VCaP (cell line): ENCODE results near the gene TIMELESS.

Source experiments
- H3K27ac ChIP-seq: fragments of 450-650 bp; 2 replicates; pipeline ENCODE4 v1.5.1; 2017
- CTCF ChIP-seq: fragments of 450-650 bp; conservative IDR thresholded peaks from 2 replicates; pipeline ENCODE4 v1.5.1; 2017; ENCODE audit warnings: mild to moderate bottlenecking, moderate library complexity

TIMELESS gene

GRCh38 chr12:56474389-56474788 lies 25.2 kb upstream of the TIMELESS start:
- no peak overlapping the region for H3K27ac ChIP-seq
- TF ChIP-seq CTCF: no peak

- no peak for TF ChIP-seq CTCF
- H3K27ac ChIP-seq: peak overlapping the region; percentile 97
Measured at GRCh38 chr12:56469007-56469930, 20.0 kb upstream of the TIMELESS start.

DNA sequence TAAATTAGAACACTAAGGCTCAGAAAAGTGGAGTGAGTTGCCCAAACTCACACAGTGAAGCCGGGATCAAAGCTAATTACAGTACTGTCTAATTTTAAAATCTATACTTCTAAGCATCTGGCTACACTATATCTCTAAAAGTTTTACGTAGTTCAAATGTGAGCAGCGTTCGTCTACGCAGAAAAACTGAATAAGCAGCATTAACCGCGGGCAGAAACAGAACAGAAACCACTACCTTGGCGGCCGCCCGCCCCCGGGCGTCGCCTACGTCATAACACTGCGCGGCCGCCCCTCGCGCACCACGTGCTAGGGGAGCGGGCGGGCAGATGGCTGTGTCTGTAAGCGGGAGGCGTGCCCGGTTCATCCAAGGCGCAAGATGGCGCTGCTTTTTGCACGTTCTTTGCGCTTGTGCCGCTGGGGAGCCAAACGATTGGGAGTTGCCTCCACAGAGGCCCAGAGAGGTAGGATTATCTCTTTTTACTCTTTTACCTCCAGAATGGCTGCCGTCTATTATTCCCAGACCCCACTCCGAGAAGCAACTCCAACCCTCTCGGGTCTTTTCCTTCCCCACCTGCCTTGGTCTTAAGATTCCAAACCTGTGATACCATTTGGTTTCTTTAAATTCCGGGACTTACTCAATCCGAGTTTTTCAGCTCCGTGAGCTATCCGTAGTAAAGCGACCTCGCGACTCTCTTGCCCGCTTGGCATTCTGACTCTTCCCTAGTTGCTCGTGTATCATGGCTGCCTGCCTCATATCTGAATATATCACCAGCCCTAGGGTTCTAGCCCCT lies 19.2 kb upstream of the TIMELESS start, which contains the start of gene SPRYD4:
Gene SPRYD4 (plus strand): TSS at position 363 of the 791 bp plus-strand sequence. CDS start 14 bp downstream, at position 377.
- H3K27ac ChIP-seq: peak within 1 kb of the TSS; percentile 97
- TF ChIP-seq CTCF: peak; percentile 66

DNA sequence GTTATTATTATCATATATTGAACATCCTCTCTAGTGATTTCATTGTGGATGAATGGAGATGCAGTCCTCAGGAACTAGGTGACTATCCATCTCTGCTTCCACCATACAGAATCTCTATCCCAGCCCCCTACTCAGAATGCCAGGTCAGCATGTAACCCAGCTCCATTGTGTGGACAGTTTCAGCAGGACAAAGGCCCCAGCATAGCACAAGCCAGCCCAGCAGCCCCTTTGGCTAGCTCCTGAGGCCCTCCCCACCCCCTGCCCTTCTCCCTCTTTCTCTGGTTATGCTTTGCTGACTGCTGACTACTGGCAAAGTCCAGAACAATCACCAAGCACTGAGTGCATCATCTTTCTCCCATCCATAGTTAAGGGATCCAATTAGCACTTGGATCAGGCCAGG lies 13.3 kb upstream of the TIMELESS start:
- TF ChIP-seq CTCF: no peak
- no peak overlapping the region for H3K27ac ChIP-seq

DNA sequence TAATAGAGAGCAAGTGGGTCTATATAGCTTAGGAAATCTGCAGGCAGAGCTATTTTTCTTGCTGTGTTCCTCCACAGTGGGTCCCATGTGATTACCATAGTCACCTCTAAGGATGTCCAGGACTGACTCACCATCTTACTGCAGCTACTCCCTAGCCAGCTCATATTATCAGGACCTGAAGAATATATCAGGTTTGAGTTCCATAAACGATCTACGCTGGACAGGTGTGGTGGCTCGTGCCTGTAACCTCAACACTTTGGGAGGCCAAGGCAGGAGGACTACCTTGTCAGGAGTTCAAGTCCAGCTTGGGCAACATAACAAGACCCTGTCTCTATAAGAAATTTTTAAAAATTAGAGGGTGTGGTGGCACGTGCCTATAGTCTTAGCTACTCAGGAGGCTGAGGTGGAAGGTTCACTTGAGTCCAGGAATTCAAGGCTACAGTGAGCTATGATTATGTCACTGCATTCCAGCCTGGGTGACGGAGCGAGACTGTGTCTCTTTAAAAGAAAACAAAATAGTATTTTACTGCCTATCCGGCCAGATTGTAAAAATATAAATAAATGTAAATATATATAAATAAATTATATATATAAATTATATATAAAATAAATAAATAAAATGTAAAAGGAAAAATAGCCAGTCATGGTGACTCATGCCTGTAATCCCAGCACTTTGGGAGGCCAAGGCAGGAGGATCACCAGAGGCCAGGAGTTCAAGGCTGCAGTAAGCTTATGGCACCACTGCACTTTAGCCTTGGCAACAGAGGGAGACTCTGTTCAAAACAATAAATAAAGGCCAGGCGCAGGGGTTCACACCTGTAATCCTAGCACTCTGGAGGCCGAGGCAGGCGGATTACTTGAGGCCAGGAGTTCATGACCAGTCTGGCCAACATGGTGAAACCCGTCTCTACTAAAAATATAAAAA lies 12.3 kb upstream of the TIMELESS start:
- no peak for TF ChIP-seq CTCF
- H3K27ac ChIP-seq: no peak overlapping the region

- no peak for TF ChIP-seq CTCF
Measured at GRCh38 chr12:56457817-56458216, 8.6 kb upstream of the TIMELESS start.

More at GRCh38 chr12:56457817-56458216, 8.6 kb upstream of the TIMELESS start:
- no peak overlapping the region for H3K27ac ChIP-seq
